DMS53 treated with DMSO at 0.1 percent for 48 hours (cell line): Measurements from ENCODE around the gene CRIP3.
"Not testable (repeated sequence)": the region's sequence is repeated elsewhere in the genome, so short reads cannot be mapped to it uniquely, and the experiment has no call there.

ENCODE experiments used
- DNase-seq: peaks from one replicate; lab custom pipeline; 2025; ENCODE audit not compliant: unreplicated experiment; lab: John Stamatoyannopoulos, UW

CRIP3 gene, protein sequence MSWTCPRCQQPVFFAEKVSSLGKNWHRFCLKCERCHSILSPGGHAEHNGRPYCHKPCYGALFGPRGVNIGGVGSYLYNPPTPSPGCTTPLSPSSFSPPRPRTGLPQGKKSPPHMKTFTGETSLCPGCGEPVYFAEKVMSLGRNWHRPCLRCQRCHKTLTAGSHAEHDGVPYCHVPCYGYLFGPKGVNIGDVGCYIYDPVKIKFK

GRCh38 chr6:43308101-43308989, at the start of gene CRIP3:
TSS of gene CRIP3 (minus strand) at chr6:43308826. CDS start at chr6:43308792, 34 bp downstream.
- peak; percentile 47 for DNase-seq

GRCh38 chr6:43355862-43356590, 47.4 kb upstream of the CRIP3 start:
- DNase-seq = peak; percentile 1

- DNase-seq = not testable (repeated sequence)
These were observed 43.3 kb upstream of the CRIP3 start for GRCh38 chr6:43351951-43352350.

- no peak for DNase-seq
These were observed 38.8 kb upstream of the CRIP3 start for GRCh38 chr6:43347444-43347843.

GRCh38 chr6:43347021-43347420, 38.4 kb upstream of the CRIP3 start:
- DNase-seq = no peak

- not testable (repeated sequence) for DNase-seq
These were observed 37.6 kb upstream of the CRIP3 start for GRCh38 chr6:43346243-43346642.

DNA sequence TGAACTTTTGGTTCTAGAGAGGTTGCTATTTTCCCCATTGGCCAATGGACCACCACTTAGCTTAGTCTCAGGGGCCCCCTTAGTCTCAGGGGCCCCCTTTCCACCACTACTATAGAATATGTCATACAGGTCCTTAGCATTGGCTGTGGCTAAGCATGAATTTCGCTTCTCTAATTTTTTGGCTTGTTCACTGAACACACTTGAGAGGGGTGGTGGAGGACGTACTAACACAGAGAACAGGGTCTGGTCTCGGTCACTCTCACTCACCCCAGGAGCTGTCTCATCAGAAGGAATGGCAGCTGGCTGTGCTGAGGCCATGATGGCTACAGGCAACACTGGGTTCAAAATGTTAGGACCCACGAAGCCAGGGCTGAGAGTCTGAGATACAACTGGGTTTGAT, 30.5 kb upstream of the CRIP3 start:
- DNase-seq = no peak

GRCh38 chr6:43338243-43338642, 29.6 kb upstream of the CRIP3 start:
- no peak for DNase-seq

- no peak for DNase-seq
These were observed 27.8 kb upstream of the CRIP3 start for GRCh38 chr6:43336382-43336781.

DNA sequence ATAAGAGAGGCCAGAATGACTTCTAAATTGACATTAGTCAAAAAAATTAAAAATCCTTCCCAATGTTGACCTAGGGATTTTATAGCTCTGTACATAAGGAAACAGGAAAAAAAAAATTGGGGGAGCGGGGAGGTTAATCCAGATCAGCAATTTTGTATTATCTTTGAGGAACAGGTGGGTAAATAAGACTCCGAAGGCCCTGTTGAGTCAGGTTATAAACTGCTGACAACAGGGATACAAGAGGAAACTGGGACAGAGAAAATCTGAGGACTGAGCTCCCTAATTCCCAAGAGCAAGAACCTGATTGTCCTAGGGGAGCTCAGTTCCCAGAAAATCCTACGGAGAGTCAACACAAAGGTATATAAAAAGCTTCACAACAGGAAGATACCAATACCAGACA, 26.8 kb upstream of the CRIP3 start:
- DNase-seq = peak; percentile 29

DNA sequence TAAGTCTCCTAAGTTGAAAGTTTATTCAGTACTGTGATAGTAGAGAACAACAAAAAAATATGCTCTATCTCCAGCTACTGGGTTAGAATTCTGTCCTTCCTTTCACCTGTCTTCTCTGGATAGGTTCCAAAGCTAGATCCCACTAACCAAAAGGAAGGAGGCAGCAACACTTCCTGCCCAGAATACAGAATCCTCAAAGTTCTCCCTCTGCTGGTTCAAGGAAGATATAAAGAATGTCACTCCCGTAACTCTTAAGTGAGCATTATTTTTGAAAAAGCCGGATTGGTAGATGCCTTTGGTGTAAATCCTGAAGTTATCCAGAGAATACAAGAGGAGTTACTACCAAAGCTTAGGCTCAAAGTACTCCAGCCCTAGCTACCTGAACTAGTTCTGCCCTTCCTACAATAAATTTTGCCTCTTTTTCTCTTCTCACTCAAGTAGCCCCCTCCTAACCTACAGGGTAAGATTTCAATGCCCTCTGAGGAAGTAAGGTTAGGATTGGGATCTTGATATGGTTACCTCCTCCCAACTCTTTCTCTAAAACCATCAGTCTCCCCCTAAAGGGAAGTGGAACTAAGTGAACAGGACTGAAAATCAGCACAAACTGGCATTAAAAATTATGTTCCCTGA, 26.0 kb upstream of the CRIP3 start:
- DNase-seq = peak; percentile 32

GRCh38 chr6:43331891-43332290, 23.3 kb upstream of the CRIP3 start:
- no peak for DNase-seq

DNA sequence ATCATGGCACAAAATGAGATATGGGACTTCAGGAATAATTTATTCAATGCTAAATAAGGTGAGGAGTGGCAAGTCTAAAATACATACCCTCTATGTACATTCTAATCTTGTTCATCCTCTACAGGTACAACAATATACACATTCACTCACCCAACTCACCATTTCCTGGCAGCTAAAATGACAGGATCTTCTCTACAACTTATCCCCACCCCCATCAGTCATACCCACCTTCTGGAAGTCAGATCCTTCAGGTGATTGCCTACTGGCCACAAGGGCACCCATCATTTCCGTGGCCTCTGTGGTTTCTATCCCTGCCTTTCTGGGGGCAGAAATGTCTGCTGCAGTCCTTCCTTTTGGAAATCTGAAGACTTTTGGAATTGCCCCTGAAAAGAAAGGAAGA, 22.8 kb upstream of the CRIP3 start:
- DNase-seq = no peak

- DNase-seq = no peak
These were observed 19.9 kb upstream of the CRIP3 start for GRCh38 chr6:43328528-43328927.

GRCh38 chr6:43325876-43326275, 17.2 kb upstream of the CRIP3 start:
- DNase-seq = no peak

DNA sequence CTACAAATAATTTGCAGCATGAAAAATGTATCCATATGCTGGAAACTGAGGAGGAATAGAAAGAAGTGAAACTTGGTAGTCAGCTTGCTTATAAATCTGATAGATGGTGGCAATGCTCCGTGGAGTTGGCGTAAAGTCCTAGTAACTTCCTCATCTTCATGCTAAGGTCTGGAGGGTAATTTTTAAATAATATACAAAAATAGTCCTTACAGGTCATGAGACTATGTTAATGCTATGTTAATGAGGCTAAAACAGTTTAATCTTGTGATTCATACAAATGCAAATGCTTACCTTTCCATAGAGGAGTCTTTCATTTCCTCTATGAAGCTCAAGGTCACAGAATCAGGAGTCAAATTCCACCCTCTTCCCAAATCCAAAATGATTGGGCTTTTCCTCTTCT, 9.4 kb upstream of the CRIP3 start:
- DNase-seq = no peak

GRCh38 chr6:43313813-43314212, 5.2 kb upstream of the CRIP3 start:
- DNase-seq = no peak

DNA sequence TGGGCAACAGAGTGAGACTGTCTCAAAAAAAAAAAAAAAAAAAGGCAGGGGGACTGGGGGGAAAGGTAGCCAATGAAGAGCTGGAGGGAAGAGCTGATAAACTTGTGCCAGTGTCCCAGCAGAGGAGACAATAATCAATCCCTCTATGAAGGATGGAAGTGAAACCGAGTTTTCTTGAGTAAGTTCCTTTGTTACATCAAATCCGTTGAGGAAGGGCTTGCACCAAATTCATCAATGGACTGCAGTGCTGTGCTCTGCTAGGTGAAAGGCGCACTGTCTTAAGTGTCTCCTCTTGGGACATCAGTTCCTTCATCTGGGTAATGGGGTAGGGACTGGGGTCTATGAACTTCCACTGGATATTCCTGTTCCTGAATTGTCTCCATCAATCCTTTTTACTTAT, 3.0 kb upstream of the CRIP3 start:
- no peak for DNase-seq

DNA sequence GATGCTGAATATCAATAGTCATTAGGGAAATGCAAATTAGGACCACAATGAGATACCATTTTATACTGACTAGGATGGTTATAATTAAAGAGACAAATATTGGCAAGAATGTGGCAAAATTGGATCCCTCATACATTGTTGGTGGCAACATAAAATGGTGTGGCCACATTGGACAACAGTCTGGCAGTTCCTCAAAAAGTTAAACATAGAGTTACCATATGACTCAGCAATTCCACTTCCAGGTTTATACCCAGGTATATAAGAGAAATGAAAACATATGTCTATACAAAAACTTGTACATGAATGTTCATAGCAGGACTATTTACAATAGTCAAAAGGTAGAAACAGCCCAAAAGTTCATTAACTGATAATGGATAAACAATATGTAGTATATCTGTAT, 2.0 kb upstream of the CRIP3 start:
- no peak for DNase-seq

DNA sequence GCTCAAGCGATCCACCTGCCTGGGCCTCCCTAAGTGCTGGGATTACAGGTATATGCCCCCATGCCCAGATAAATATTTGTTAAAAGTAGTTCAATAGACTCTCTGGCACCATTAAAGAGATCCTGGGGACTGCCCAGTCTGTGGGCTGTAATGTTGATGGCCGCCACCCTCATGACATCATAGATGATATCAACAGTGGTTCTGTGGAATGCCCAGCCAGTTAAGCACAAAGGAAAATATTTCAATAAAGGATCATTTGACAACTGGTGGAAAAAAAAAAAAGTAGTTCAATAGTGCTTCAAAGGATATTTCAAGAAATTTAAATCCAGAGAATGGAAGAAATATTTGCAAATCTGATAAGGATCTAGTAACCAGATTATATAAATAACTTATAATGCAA, 1.5 kb upstream of the CRIP3 start:
- DNase-seq = no peak

DNA sequence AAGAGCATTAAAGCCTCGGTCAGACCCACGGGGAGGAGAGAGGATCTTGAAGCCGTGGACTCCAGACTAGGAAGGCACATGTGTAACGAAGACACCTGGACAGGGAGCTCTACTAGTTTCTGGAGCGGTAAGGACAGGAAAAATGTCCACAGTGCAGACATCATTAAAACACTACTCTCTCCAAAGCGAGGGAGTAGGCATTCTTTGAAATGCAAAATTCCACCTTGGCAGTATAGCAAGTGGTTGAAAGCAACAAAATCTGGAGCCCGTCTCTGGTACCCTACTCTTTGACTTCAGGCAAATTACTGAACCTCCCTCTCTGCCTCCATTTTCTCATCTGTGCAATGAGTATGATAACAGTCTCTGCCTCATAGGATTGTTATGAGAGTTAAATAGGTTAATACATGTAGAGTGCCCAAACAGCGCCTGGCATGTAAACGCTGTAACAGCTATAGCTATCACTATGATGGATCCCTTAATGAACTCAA, 408 bp upstream of the CRIP3 start:
- no peak for DNase-seq
